ENCODE results near the gene SIL1.
"Not testable (repeated sequence)": the region's sequence is repeated elsewhere in the genome, so short reads cannot be mapped to it uniquely, and the experiment has no call there.

The SIL1 gene

DNA sequence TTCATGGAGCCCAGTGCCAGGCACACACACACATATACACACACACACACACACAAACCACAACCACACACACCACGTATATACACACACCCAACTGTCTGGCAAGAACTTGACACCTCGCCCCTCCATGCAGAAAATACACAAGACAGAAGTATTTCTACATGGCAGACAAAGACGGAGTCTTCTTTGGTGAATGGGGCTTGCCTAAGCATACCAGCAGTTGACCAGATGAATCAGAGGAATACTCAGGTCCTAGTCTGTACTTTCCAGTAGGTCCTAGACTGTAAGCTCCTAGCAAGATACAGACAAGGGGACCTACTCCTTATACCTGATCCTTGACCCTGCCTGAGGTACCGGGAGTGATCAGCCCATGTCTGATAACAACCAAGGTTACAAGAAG is 60.1 kb downstream of the SIL1 start:
- no peak for DNase-seq

DNA sequence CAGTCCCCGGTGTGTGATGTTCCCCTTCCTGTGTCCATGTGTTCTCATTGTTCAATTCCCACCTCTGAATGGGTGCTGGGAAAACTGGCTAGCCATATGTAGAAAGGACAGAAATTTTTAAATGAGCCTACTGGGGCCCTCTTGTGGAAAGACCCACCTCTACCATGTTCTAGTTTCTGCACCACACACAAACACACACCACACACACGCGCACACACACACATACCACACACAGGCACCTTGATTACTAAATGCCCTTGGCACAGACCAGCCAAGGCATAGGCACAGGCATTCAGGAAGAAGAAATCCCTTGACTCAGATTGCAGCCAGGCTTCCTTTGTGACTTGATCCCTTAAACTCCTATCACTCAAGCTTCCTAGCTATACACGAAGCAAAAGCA is 60.5 kb downstream of the SIL1 start:
- peak; percentile 32 for DNase-seq

DNA sequence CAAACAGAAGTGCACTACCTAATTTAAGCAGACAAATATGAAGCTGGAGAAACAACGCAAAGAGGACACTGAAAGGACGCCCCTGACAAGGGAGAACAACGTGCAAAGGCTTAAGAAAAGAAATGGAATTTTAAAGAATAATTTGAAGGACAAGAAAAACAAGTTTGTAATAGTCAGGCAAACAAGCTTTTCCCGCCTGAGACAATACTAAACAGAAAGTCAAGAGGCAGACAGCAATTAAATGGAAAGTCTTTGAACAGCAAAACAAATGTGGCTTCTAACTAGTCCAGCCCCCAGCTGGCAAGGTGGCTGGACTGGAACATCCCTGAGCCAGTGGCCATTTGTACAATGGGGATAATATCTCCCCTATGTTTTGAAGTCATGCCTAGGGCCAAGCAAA is 63.3 kb downstream of the SIL1 start:
- DNase-seq = peak; percentile 17

DNA sequence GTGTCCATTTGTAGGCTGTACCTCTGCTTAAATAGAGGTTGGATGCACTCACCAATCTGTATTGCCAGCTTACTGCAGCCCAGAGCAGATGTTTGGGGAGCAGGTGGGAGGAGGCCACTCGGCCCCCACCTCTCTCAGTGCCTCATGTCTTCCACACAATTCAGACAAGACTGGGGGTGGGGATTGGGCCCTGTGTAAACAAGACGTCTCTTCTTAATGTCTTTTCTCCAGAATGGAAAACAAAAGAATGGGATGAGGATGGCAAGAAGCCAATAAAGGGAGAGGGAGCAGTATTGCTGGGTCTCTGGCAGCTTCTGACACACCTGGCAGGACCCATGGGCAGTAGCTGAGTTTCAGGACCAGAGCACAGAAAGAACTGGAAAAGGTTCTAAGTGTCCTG is 64.9 kb downstream of the SIL1 start:
- peak; percentile 65 for DNase-seq

DNA sequence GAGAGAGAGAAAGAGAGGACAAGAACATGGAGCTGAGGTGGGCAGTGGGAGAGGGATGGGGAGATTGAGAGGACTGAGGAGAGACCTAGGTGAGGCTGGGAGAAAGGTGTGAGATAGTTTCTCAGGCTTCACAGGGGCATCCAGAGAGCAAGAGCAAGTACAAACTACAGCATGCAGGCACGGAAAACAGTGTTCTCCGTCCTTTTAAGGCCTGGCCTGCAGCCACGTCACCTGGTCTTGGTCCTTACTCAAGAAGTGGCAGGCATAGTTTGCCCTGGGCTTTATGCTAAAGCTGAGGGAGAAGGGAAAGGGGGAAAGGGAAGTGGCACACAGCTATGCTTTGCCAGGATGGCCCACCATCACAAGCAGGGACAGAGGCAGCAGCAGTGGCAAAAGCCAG is 65.7 kb downstream of the SIL1 start:
- no peak for DNase-seq

DNA sequence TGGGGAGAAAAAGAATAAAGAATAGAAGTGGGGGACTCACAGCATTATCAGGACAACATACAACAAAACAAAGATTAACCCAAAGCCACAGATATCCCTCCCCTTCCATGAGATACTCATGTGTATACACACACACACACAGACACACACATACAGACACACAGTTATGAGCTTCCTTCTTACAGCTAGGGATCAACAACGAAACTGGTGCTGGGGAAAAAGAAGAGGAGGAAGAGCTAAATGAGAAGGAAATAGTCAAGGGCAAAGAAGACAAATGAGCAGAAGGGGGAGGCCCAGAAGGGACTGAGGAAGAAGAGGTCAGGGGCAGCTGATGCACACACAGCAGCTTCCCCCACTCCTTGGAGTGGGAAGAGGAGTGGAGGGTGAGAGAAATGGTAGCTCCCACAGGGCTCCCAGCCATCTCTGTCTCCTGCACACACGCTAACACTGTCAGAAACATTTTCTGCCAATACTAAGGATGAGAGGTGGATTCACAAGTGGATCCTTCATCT is 66.2 kb downstream of the SIL1 start:
- no peak for DNase-seq

DNA sequence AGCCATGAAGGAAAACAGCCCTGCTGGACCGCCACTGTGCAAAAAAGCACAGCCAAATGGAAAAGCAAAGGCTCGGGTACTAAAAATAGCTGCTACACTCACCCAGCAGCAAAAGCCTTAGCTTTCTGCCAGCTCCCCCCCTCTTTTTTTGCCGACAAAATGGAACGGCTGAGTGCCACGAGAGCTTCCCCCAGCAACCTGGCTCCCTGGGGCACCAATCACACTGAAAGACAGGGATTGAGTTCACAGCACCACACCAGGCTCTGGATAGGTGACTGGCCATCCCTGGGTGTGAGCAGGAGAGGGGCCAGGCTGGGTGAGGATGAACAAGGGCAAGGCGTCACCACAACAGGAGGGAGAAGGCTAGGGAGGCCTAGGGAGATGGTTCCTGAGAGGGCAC is 66.7 kb downstream of the SIL1 start:
- peak; percentile 39 for DNase-seq

DNA sequence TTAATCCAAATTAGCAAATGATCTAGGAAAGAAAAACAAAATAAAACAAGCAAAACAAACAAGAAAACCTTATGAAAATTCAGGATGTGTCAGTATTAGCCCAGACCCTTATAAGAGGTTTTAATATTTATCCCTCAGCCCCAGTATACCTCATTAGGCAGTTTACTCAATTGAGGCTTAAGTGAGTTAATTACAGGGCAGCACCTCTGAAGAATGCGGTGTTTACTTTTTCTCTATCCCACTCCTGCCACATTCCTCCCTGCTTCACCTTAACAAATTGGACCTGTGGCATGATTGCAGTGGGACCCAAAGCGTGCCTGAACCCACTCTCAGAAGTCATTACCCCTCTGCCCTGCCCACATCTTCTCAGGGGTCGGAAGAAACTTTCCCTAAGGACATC is 67.1 kb downstream of the SIL1 start:
- no peak for DNase-seq

DNA sequence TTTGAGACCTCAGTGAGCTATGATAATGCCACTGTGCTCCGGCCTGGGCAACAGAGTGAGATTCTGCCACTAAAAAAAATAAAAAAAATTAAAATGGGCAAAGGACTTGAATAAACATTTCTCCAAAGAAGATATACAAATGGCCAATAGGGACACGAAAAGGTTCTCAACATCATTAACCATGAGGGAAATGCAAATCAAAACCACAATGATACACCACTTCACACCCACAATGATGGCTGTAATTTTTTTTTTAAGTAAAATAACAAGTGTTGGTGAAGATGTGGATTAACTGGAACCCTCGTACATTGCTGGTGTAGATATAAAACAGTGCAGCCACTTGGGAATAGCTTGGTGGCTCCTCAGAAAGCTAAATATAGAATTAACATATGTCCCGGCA is 68.0 kb downstream of the SIL1 start:
- DNase-seq = no peak

DNA sequence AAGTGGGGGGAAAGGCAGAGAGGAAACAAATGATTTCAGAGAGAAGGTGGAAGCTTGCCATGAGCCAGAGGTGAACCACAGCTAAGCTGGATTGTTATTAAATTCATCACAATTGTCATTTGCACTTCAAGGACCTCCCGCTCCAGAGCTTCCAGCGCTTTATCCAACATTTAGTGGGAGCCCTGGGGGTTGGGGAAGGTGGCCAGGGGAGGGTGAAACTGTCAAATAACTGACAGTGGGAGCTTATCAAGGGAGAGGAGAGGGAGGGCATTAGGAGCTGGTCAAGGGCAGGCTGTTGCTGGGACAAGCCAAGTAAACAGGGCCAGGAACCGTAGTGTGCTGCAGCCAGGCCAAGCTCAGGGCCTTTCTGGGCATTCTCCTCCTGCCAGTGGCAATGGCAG is 71.5 kb downstream of the SIL1 start:
- DNase-seq = no peak

DNA sequence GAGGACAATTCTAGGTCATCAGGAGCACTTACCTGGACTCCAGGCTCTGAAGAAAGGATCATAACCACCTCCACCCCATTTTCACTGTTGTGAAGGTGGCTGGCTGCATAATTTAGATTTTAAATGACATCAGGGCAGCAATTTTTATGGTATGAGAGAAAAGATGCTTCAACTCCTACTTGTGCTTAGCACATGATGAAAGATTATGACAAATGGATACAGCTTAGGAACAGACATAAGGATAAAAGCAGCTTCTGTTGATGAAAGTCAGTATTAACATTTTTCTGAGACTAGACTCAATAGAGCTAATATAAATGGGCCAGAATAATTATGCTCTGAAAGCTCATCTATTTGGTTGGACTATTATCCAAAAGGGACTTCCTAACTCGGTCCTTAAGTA is 72.2 kb downstream of the SIL1 start:
- DNase-seq = no peak

DNA sequence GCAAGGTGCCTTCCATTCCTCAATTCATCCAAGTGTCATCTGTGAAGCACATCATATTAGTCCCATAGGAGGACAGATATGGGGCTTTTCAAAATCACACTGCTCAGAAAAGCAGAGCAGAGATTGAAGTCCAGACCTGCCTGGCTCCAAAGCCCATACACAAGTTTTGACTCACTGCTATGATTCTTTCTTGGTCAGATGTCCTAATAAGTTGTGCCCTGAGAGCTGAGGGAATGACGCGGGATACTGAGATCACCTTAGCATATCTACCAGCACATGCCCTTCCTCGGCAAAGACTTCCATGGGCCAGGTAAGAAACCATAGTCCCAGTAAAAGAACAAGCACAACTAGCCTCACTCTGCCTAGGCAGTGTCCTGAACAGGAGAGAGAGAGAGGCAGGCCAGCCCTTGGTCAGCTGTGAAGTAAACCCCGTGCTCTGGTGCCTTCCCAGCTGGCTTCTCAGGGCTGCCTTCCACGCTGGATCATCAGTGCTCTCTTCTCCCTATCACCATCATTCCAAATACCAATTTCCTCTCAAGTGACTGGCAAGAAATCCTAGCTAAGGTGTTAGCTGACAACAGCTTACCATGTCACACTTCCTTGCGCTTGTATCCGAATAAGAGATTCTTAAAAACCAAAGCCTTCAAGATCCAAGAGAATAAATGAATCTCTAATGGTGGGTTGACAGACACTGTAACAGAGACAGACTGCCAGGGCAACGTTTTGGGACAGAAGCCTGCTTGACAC is 73.2 kb downstream of the SIL1 start:
- DNase-seq = no peak

DNA sequence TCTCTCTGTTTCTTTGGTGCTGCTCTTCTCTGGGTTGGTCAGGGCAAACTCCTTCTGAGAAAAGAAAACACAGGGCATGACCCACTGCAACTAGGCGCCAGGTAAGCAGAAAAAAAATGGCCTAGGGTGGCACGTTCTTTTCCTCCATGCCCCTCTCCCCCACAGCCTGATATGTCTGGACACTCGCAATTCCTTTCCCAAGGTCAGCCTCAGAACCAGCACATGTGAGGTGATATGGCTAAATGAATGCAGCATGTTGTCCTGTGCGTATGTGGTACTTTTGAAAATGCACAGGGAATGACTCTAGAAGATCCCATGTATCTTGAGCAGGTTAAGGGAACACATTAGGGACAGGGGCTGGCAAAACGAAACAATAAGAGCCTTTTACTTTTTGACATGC is 77.0 kb downstream of the SIL1 start:
- no peak for DNase-seq

DNA sequence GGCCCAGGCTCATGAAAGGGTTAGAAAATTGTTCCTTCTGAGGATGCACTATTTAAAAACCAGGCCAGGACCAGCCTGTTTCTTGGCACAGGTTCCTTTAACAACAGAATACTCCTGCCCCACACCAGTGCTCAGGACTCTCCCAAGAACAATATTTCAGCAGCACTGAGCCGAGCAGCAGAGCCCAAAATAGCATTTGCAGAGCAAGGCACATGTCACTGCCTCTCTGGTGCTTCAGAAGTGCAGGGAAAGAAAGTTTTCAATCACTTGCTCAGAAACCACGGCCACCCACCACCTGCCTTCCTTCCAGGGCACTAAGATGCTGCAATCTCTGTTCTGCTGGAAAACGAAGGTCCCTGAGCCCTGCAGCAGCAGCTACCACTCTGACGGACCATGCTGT is 77.6 kb downstream of the SIL1 start:
- no peak for DNase-seq

DNA sequence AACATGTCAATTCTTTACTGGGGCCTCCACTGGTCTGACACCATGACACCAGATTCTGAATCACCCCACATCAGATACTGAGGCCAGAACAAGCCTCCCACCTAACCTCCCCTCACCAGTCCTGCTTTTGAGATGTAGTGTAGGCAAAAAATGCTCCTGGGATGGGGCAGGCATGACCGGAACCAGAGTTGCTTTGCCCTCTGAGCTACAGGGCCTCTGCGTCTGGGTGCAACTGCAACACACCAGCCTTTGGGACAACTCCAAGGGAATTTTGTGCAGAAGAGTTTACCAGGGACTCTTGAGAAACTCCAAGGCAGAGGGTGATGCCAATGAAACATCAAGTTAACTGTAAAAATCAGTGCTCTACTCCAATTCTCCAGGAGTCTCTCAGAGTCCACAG is 79.4 kb downstream of the SIL1 start:
- no peak for DNase-seq

DNA sequence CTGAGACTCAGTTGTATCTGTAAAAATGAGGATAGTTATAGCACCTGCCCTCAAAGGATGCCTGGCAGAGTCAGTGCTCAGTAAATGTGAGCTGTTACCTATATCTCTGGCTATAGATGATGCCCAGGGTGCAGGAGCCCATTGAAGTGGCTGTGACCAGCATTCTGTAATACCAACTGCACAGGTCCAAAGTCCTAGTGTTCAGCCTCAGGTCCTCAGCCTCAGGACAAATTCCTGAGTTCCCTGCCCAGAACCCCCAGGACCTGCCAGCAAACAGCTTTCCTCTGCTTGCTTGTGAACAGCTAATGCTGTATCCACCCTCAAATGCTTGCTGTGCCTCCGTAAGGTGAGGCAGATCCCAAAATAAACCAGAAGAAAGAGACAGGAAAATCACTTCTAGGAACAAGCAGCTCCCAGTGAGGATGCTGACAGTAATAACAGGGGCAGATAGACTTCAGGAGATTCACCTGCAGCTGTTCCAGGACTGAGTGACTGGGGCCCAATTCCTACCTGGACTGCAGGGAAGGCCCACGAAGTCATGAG is 80.8 kb downstream of the SIL1 start:
- DNase-seq = no peak

DNA sequence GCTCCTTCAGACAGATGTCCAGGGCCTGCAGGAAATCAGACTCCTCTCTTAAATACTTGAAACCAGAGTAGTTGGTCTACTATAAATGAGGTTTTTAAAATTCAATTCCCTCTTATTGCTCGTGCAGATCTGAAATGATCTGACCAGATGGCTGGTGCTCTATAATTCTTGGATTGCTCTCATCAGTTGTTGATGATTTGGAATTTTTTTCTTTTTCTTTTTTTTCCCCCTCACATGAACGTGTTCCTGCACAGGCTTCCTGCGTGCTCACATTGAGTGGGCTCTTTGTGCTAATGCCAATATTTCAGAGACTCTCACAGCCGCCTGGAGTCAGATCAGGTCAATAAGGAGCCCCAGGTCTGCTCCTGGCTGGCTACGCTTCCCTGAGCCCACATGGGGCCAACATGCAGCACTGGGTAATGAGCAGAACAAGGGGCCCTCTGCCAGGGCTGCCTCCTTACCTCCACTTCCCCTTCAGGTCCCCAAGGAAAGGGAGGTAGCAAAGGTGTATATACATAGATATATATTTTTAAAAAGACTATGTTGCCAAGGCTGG is 82.0 kb downstream of the SIL1 start:
- DNase-seq = no peak

DNA sequence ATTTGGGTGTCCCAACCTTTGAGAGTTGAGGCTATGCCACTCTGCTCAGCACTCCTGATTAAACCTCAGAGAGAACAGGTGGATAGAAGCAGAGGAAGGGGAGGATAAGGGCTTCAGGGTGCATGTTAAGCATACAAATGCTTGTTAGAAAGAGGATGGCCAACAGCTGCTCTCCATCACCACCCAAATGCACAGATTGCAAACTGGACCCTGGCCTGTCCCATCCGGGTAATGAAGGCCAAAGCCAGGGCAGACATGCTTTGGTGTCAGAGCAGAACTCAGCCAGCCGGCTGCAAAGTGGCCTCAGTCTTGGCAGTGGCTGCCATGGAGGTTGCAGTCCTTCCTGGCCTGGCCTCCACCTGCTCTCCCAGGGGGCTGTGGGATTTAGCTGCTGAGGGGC is 84.3 kb downstream of the SIL1 start:
- no peak for DNase-seq

DNA sequence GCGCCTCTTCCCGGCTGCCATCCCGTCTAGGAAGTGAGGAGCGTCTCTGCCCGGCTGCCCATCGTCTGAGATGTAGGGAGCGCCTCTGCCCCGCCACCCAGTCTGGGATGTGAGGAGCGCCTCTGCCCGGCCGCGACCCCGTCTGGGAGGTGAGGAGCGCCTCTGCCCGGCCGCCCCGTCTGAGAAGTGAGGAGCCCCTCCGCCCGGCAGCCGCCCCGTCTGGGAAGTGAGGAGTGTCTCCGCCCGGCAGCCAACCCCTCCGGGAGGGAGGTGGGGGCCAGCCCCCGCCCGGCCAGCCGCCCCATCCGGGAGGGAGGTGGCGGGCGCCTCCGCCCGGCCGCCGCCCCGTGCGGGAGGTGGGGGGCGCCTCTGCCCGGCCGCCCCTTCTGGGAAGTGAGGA is 85.8 kb downstream of the SIL1 start:
- not testable (repeated sequence) for DNase-seq

DNA sequence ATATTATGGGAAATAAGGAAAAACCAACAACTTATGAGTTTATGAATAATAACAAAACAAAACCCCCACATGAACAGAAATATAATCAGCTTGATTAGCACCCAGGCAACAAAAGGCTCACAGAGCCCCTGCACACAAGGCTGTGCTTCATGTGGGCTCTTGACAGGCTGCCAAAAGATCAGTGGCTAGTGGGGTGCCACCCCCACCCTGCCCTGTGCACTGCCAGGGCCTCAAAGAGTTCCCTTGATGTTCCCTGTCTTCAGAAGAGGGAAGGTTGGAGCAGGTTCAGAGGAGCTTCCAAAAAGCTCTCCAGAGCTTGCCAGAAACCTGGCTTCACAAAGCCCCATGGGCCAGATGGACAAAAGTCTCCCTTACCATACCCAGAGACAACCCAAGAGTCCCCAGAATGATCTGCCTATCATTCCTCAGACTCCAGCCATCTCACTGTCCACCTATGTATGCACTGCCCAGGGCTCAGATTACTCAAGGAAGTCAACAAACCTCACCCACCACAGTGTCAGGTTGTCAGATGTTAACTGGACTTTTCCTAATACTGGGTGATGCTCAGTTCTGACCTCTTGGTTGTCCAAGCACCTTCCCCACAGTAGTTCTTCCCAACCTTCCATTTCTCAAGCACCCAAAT is 87.5 kb downstream of the SIL1 start:
- DNase-seq = no peak

DNA sequence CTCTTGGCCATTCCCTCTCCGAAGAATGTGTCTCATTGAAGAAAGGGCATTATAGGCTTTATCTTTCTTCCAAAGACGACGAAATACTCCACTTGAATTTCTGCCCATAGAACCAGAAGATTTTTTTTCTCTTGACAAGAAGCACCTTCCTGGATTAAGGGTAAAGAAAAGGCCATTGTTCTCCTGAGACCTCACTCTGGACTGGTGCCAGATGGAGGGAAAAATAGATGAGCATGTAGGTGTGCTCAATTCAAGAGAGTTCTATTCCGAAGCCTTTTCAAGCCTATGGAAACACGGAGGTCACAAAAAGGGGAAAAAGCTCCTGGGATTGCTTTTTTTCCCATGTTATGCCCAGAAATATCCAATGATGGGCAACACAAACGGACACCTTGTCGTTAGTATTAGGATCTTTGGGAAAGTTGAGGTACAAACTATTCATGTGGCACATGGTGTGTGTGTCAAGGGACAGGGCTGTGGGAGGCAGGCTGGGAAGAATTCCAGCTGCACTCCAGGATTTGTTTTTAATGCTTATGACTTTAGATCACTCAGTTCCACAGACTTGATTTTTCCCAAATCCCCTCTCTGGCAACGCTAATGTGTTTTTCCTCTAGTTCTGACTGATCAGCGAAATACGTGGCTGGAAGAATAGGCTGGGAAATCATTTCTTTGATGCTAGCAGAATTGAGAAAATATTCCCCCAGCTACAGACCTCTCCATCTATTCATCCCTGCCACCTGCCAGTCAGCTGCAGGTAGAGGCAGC is 89.9 kb downstream of the SIL1 start:
- DNase-seq = peak; percentile 56

DNA sequence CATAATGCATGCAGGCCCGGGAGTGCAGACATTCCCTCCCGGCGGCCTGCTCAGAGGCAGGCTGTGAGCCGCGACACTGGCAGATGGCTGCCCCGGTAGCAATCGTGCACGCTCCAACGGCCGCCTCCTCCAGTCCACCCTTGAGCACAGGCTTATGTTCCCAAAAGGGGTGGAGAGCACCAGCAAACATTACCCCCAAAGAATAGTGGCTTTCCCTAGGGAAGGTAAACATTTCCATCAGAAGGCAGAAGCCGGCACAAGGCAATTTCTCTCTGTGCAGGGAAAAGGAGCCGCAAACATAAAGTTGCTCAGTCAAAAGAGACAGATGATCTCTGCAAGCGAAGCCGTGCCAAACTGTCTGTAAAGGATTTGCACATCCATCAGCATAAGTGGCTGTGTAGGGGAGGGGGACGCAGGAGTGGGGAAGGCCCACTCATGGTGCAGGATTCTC is 92.5 kb downstream of the SIL1 start:
- DNase-seq = peak; percentile 42

DNA sequence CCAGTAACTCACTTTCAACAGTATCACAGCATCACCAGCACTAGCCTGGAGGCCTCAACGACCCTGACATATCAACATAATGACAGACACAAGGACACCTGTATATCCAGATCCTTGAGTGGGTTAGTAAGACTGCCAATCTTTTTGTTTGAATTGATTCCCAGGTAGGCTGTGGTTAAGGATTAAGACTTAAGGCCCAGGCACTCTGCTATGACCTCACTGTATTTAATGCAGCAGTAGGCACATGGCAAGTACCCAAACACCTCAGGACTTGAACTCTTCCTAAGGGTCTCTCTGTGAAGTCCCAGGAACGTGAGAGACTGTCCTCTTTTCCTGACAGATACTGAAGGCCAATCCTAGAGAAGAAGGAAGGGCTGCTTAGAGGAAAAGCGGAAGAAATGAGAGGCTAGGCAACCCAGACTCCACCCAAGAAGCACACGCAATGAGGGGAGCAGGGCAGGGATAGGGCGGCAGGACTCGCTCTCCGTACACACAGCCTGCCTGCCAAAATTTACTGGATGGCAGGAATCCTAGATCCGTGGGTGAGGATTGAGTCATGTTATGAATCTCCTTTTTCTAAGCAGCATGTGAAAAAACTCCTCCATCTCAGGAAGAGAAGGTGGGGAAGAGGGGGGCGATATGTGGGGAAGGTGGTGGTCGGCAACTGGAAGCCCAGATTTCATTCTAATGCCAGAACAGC is 93.4 kb downstream of the SIL1 start:
- DNase-seq = no peak
